ENCODE measurements around the gene KRT86.

DNA sequence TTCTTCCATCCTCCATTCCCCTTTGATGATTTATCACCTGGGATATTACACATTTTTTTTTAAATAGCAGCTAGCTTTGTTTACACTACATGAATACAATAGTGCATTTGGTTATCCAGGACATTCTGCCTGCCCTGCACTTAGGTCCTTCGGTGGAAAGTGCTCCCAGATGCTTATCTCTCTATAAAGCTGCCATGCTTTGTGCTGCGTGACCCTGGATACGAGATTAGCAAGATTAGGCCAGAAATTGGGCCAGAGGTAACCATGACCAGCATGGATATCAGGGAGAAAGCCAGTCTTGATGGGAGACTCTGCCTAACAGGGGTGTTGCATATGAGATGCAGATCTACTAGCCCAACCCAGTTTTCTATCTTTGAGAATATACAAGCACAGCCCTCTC lies 58.9 kb downstream of the KRT86 start:
- TF ChIP-seq CTCF (conservative IDR thresholded peaks at IDR 0.05 in 1 of 2, IDR thresholded peaks at IDR 0.05 in 1 of 2; ENCODE audit: low read depth in 1 of 2, low read length in 2 of 2) (no peak), EZH2 (IDR thresholded peaks at IDR 0.05; ENCODE audit: low read length, missing control alignments) (no peak)
